Immature natural killer cell (primary cell): ENCODE results near the gene MLPH. TPM values are rescaled to one million over a fixed set of nuclear protein-coding genes. Genes with fewer than 3 reads are reported as not detected.
A peak's percentile ranks its signal among the peaks of the same experiment; 100 is the strongest.

Experiments
- DNase-seq, 3 donors: peaks; one replicate each; pipeline ENCODE4 v3.0.0; 2022; ENCODE audit warnings: mixed read lengths in 1 of 3
- H3K27ac Mint-ChIP-seq, 6 donors: one replicate each; pipeline ENCODE4 v1.8.0; 2020; ENCODE audit warnings: mixed read lengths in 6 of 6, mild to moderate bottlenecking in 5 of 6, inconsistent platforms in 4 of 6, moderate library complexity in 3 of 6
- H3K27me3 Mint-ChIP-seq, 3 donors: one replicate each; pipeline ENCODE4 v1.8.0; 2020 to 2021; ENCODE audit warnings: low read depth in 3 of 3, mild to moderate bottlenecking in 3 of 3, mixed read lengths in 3 of 3, moderate library complexity in 3 of 3, inconsistent platforms in 1 of 3
- H3K36me3 Mint-ChIP-seq, 3 donors: one replicate each; pipeline ENCODE4 v1.8.0; 2020; ENCODE audit warnings: mixed read lengths in 3 of 3, inconsistent platforms in 2 of 3, mild to moderate bottlenecking in 2 of 3
- H3K4me1 Mint-ChIP-seq, 2 donors: one replicate each; pipeline ENCODE4 v1.8.0; 2020; ENCODE audit warnings: inconsistent platforms in 2 of 2, mild to moderate bottlenecking in 2 of 2, mixed read lengths in 2 of 2, moderate library complexity in 1 of 2
- H3K4me3 Mint-ChIP-seq, 5 donors: one replicate each; pipeline ENCODE4 v1.8.0; 2020; ENCODE audit warnings: mild to moderate bottlenecking in 5 of 5, mixed read lengths in 5 of 5, inconsistent platforms in 3 of 5, moderate library complexity in 3 of 5
- H3K9me3 Mint-ChIP-seq, 6 donors: one replicate each; pipeline ENCODE4 v1.8.0; 2020; ENCODE audit warnings: mild to moderate bottlenecking in 6 of 6, mixed read lengths in 6 of 6, inconsistent platforms in 4 of 6, moderate library complexity in 3 of 6
- polyA plus RNA-seq, 3 donors: library from polyadenylated mRNA; unstranded; fragments of 300-500 nt; fragmentation: Illumina TruSeq; gene quantifications; one replicate each; pipeline ENCODE4 v1.2.3, GENCODE V29; 2021

Gene MLPH
- polyA plus RNA-seq, 3 donors from 2014 or later = not detected

DNA sequence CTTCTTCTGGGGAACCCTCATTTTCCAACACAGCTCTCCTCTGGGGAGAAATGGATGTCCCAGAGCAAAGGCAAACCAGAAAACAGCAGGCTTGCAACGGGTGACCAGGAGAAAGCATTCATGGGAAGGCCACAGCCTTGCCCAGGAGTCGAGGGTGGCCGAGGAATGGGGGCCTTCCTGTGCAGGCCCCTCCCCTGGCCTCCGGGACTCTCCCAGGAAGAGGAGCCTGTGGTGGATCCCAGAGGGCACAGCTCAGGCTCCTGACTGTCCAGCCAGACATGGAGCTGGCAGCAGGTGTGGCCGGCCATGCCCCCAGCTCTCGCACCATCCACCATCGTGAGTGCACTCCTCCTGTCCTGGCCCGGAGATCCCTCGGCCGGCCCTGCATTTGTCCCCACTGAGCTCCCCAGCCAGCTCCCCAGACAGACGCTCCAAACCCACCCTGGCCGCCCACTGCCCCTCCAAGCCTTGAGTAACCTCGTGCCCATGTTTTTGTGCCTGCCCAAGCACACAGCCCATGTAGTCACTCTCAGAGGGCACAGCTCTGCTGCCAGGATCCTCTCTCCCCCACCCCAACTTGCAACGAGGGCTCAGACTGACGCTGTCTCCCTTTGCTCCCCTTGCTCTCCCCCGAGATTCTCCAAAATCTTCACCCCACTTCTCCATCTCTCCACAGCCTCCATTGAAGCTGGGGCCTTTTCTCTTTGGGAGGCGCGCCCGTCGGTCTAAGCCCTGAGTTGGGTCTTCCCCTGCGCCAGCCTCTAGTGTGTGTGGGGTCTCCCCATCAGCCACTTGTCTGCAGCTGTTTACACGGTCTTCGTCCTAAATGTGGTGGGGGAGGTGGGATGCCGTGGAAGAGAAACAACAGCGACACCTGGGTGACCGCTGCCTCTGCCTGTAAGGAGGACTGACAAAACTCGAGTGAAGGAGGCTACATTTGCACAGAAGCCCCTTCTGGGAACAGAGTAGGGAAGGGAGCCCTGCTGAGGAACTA, 89.1 kb downstream of the MLPH start:
- Mint-ChIP-seq H3K27me3 (peaks cover 0 to 2% (median 1%) of the 10 kb centered on the region in 3 donors), H3K36me3 (no peaks in the 10 kb centered on the region), H3K4me3 (no peak overlapping the region), H3K4me1 (peaks cover 0 to 2% of the 10 kb centered on the region in 2 donors), H3K9me3 (no peaks in the 10 kb centered on the region), H3K27ac (no peak overlapping the region)
- DNase-seq = no peak

DNA sequence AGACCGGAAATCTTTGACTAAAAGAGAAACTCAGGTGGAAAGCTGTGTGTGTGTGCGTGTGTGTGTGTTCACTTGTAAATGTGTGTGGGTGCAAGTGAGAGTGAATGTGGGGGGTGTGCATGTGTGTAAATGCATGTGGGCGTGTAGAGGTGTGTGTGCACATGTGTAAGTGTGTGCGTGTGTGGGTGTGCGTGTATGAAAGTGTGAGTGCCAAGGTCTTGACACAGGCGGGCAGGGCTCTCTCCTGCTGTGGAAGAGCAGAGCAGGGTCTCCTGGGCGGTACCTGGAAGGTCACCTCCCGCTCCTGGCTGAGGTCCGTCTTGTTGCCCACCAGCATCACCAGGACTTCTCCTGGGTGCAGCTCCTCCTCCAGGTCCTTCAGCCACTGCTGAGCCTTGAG, 89.9 kb downstream of the MLPH start:
- H3K27ac Mint-ChIP-seq = no peak overlapping the region
- no peak for DNase-seq
- peaks cover under 1 to 2% (median 1%) of the 10 kb centered on the region in 3 donors for H3K27me3 Mint-ChIP-seq
- no peaks in the 10 kb centered on the region for H3K4me1 Mint-ChIP-seq
- no peaks in the 10 kb centered on the region for H3K9me3 Mint-ChIP-seq
- H3K4me3 Mint-ChIP-seq = no peak overlapping the region
- no peaks in the 10 kb centered on the region for H3K36me3 Mint-ChIP-seq

DNA sequence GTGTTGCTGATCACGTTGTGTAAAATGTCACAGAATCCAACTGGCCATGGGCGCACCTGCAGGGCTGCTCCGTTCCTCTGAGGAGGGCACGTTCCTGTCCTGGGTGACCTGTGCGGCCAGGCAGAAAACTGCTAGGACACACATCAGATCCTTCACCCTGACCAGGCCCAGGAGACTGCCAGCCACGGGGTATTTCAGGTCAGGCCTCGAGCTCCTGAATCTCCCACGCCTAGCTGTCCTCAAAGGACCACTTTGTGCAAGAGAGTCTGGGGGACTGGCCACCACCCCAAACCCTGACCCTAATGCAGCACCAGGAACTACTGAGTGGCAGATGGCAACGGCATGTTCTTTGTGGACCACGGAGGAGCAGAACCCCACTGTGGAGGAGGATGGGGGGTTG, 90.4 kb downstream of the MLPH start:
- no peak for DNase-seq
- no peak overlapping the region for H3K27ac Mint-ChIP-seq
- peaks cover 1 to 2% (median 1%) of the 10 kb centered on the region in 3 donors for H3K27me3 Mint-ChIP-seq
- no peaks in the 10 kb centered on the region for H3K4me1 Mint-ChIP-seq
- no peaks in the 10 kb centered on the region for H3K9me3 Mint-ChIP-seq
- no peaks in the 10 kb centered on the region for H3K36me3 Mint-ChIP-seq
- H3K4me3 Mint-ChIP-seq = no peak overlapping the region

DNA sequence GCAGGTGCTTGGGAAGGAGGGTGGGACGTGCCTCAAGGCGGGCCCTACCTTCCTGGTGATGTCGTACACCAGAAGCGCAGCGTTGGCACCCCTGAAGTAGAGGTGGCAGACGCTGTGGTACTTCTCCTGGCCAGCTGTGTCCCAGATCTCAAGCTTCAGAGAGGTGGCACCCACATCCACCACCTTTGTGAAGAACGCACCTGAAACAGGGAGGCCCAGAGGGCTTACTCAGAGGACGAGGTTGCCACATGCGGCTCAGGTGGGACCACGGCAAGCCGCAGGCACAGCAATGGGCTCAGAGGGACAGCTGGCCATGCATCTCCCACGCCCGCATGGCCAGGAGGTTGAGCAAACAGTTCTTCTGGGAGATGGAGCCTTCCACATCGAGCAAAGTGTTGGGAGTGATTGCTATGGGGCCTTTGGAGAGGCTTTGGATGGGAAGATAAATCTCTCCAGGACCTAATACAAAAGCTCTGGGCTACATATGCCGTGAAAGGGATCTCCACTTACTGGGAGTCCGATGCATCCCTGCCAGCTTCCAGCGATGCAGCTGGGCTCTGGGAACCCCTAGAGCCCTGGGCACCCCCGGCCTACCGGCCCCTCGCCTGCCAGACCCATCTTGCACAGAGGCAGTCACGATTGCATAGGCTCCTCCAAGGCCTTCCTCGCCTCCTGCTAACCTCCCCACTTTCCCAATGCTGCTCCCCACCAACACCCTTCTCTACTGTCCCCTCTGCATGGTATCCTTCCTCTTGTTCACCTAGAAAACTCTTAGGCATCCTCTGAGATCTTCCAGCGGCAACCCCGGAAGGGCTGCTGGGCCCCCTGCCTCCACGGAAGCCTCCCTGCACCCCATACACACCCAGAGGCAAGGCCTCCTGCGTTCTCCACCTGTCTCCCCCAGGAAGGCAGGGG, 91.2 kb downstream of the MLPH start:
- H3K9me3 Mint-ChIP-seq = no peaks in the 10 kb centered on the region
- peaks cover 0 to 2% (median 1%) of the 10 kb centered on the region in 3 donors for H3K27me3 Mint-ChIP-seq
- H3K4me1 Mint-ChIP-seq = no peaks in the 10 kb centered on the region
- DNase-seq = no peak
- H3K4me3 Mint-ChIP-seq = no peak overlapping the region
- no peak overlapping the region for H3K27ac Mint-ChIP-seq
- H3K36me3 Mint-ChIP-seq = no peaks in the 10 kb centered on the region

DNA sequence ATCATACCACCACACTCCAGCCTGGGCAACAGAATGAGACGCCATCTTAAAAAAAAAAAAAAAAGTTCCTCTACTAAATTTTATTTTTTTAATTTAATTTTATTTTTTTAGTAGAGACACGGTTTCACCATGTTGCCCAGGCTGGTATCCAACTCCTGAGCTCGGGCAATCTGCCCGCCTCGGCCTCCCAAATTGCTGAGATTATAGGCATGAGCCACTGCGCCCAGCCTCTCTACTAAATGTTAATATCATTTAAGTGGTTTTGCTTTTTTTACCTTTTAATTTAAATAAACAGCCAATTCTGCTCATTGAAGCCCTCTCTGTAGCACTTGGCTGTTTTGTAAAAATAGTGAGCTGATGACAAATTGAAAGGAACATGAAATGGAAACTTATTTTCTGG, 94.3 kb downstream of the MLPH start:
- H3K36me3 Mint-ChIP-seq = no peaks in the 10 kb centered on the region
- no peak overlapping the region for H3K4me3 Mint-ChIP-seq
- no peak overlapping the region for H3K27ac Mint-ChIP-seq
- DNase-seq = no peak
- peaks cover 0 to 2% (median 0%) of the 10 kb centered on the region in 3 donors for H3K27me3 Mint-ChIP-seq
- H3K9me3 Mint-ChIP-seq = no peaks in the 10 kb centered on the region
- H3K4me1 Mint-ChIP-seq = no peaks in the 10 kb centered on the region

DNA sequence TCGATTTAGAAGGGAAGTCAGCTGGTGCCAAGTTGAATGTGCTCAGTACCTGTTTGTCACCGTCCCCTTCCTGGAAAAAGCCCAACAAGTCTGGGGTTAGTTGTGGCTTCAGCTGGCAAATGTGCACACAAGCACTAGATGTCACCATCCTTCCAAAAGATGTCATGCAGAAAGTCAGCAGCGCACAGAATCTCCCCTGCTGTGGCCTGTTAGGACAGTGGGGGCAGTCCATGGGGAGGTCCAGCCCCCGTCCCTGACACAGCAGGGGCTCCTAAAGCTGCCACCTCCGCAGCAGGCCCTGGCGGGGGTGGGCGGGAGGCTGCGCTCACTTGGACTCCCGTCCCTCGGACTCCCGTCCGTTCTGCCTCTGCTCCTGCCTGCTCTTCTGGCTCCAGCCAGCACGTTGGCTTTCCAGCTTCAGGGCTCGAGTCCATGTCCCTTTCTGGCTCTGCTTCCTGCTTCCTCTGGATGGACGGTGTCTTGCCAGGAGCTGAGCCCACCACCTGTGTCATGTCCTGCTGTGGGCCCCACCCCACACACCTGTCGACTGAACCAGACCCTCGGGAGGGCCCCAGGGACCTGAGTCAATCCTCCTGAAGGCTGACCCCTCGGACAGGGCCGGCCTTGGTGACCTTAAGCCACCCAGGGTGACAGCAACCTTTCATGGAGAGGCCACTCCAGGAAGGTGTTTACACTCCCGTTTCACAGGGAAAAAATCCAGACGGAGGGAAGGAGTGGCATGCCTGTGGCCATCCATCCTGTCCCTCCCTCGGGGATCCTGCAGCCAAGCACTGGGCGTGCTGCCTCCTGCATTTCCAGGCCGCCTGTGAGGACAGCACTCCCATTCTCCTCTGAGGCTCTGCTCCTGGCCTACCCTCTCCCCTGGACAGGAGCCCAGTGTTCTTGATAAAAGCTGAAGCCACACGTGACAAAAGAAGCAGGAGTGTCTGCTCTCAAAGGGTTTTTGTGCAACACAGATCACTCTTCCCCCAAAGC, 95.0 kb downstream of the MLPH start:
- Mint-ChIP-seq H3K36me3 (no peaks in the 10 kb centered on the region), H3K27me3 (peaks cover 0 to 2% (median 0%) of the 10 kb centered on the region in 3 donors), H3K27ac (no peak overlapping the region), H3K9me3 (no peaks in the 10 kb centered on the region), H3K4me1 (no peaks in the 10 kb centered on the region), H3K4me3 (no peak overlapping the region)
- peak; percentile 28 to 35 (median 32) for DNase-seq

DNA sequence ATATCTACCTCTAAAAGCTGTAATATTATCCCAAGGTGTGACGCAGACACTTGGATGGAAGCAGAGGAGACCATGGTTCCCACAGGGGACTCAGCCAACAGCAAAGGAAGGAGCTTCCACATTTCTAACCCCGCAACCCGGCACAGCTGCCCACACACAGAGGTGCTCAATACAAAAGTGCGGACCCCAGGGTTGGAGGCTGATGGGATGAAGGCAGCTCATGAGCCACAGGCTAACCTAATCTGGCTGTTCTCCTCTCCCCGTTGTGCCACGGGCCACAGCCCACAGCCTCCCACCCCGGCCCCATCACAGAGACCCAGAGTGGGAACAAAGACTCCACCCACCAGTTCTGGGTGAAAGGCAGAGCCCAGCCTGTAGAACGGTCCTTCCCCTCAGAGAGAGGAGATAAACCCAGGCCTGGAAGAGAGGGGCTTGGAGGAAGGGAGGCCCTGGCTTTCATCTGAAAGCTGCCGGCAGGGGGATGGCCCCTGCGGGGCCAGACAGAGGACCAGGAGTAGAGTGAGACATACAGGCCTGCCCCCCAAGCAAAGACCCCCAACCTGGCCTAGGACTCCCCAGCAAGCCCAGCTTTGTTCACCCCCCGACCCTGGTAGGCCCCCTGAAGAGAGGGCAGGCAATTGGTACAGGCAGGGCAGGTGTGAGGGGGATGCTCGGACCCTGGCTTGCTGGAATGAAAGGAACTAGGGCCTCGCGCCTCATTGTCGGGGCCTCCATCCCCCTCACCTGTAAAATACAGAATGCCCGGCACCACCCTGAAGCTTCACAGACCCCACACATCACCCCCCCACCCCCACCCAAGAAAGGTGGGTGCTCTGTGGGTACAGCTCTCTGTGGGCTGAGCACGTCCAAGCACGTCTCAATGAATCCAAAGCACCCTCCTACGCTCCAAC, 96.6 kb downstream of the MLPH start:
- Mint-ChIP-seq H3K27me3 (peaks cover 0 to 3% (median 2%) of the 10 kb centered on the region in 3 donors), H3K9me3 (no peaks in the 10 kb centered on the region), H3K27ac (no peak overlapping the region), H3K4me1 (no peaks in the 10 kb centered on the region), H3K36me3 (no peaks in the 10 kb centered on the region), H3K4me3 (no peak overlapping the region)
- no peak for DNase-seq

DNA sequence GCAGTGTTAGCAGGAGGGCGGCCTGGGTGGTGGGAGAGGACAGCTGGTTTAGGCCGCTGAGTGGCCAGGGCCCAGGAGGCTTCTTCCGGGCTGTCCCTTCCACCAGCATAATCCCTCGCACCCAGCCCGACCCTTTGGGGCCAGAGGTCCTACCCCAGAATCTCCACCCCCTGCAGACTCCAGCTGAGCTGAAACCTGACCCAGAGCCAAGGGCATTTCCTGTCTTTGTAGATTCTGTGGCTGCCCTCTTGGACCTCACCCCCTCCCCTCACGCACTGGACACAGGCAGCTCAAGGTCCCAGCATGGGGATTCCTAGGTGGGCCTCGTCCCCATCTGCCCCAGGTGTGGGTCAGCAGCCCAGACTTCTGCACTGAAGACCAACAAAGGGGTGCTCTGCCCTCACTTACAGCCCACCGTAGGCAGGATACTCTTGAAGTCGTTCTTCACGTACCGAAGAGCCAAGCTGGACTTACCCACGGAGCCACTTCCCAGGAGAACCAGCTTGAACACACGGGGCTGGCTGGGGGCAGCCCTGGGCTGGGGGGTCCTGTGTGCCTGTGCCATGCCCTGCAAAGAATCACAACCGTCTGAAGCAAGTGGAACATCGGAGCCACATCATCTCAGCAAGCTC, 98.7 kb downstream of the MLPH start:
- Mint-ChIP-seq H3K36me3 (no peaks in the 10 kb centered on the region), H3K9me3 (no peaks in the 10 kb centered on the region), H3K4me3 (no peak overlapping the region), H3K4me1 (no peaks in the 10 kb centered on the region), H3K27me3 (peaks cover 0 to 3% (median 2%) of the 10 kb centered on the region in 3 donors), H3K27ac (no peak overlapping the region)
- no peak for DNase-seq

DNA sequence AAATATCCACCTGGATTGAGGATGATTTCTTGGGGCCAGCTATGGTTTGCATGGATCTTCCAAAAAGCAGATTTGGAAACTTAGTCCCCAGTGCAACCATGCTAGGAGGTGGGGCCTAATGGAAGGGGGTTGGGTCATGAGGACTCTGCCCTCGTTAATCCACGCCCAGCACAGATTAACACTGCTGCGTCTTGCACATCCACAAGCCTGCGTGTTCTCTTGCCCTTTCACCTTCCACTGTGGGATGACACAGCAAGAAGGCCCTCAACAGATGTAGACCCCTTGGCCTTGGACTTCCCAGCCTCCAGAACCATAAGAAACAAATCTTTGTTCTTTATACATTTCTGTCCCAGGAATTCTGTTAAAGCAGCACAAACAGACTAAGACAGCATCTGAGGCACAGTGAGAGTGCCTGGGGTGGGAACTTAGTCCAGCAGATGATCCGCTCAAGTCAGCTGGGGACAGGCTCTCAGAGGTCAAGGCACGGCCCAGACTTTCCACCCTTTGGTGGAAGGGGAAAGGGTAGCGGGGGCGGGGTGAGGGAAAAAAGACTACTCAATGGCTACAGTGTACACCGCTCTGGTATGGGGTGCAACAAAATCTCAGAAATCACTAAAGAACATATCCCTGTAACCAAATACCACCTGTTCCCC, 101.1 kb downstream of the MLPH start:
- Mint-ChIP-seq H3K27me3 (peaks cover 0 to 3% (median 2%) of the 10 kb centered on the region in 3 donors), H3K4me1 (no peaks in the 10 kb centered on the region), H3K27ac (no peak overlapping the region), H3K9me3 (no peaks in the 10 kb centered on the region), H3K4me3 (no peak overlapping the region), H3K36me3 (no peaks in the 10 kb centered on the region)
- DNase-seq = no peak

DNA sequence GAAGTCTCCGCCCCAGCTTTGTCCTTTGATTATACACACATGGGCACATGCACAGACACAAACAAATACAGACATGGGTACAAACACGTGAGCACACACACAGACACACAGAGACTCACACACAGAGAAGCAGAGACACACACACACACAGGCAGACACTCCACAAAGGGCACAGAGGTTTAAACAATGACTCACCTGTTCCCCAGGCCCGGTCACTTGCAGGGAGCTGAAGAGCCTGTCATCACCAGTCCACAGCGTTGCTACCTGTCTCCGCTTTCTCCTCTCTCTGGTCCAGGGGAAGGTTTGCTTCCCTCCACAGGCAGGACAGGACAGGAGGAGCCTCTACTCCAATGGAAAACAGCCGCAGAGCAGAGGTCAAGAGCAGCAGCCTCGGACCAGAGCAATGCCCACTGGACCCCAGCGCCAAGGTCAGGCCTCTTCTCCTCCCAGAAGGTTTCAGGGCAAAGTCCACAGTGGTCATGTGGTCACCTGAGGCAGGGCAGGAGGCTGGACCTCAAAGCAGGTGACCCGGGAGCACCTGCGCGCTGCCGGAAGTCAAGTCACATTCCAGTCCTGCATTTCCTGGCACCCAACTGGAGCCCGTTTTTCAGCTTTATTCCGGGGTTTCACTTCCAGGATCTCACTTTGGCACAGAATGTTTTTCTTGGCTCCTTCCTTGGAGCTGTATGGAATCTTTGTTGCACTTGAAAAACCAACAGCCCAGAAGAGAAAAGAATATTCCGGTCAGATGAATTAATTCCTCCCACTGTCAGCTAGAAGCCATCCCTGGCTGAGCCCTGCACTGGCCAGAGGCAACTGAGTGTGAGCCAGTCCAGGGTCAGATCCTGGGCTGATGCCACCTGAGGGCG, 103.5 kb downstream of the MLPH start, which contains the start of gene RAB17:
RAB17 (minus strand) TSS at position 463 of the 869 bp plus-strand sequence. CDS start 4,580 bp downstream, outside the sequence.
- Mint-ChIP-seq H3K36me3 (no peaks in the 10 kb centered on the region), H3K27me3 (peaks cover 0 to 3% (median 2%) of the 10 kb centered on the region in 3 donors), H3K4me1 (no peaks in the 10 kb centered on the region), H3K4me3 (no peak within 1 kb of the TSS), H3K27ac (no peak within 1 kb of the TSS), H3K9me3 (no peaks in the 10 kb centered on the region)
- no peak for DNase-seq
